Measurements from ENCODE around the gene DENND1A. TPM values are rescaled to one million over a fixed set of nuclear protein-coding genes. Genes with fewer than 3 reads are reported as not detected.

DENND1A gene
- polyA plus RNA-seq, 6 donors from 2014 or later: 4.0 to 9.5 (median 5.3) TPM

- Mint-ChIP-seq H3K4me3 (no peak overlapping the region), H3K27ac (no peak overlapping the region), H3K27me3 (no peaks in the 10 kb centered on the region), H3K9me3 (no peaks in the 10 kb centered on the region), H3K4me1 (peaks cover 0 to 4% (median 0%) of the 10 kb centered on the region in 3 donors), H3K36me3 (peaks cover 12 to 14% of the 10 kb centered on the region in 2 donors)
- ATAC-seq (ENCODE audit: low read depth in 2 of 2) (no peak), DNase-seq (no peak)
These were observed 416.4 kb downstream of the DENND1A start for GRCh38 chr9:123513554-123513953.

GRCh38 chr9:123511326-123512277 is 418.3 kb downstream of the DENND1A start:
- H3K9me3 Mint-ChIP-seq: no peaks in the 10 kb centered on the region
- no peak for ATAC-seq (ENCODE audit: low read depth in 2 of 2)
- H3K36me3 Mint-ChIP-seq: peaks cover 12 to 14% of the 10 kb centered on the region in 2 donors
- H3K4me1 Mint-ChIP-seq: peaks cover 0 to 4% (median 0%) of the 10 kb centered on the region in 3 donors
- no peak overlapping the region for H3K4me3 Mint-ChIP-seq
- DNase-seq: no peak
- H3K27ac Mint-ChIP-seq: peak overlapping the region in 2 of 6 donors; percentile 53 to 55
- H3K27me3 Mint-ChIP-seq: no peaks in the 10 kb centered on the region

GRCh38 chr9:123509646-123510045 is 420.3 kb downstream of the DENND1A start:
- Mint-ChIP-seq H3K4me3 (no peak overlapping the region), H3K9me3 (no peaks in the 10 kb centered on the region), H3K27ac (no peak overlapping the region), H3K36me3 (peaks cover 12 to 14% of the 10 kb centered on the region in 2 donors), H3K27me3 (no peaks in the 10 kb centered on the region), H3K4me1 (peaks cover 0 to 4% (median 0%) of the 10 kb centered on the region in 3 donors)
- DNase-seq (no peak), ATAC-seq (ENCODE audit: low read depth in 2 of 2) (no peak)

DNA sequence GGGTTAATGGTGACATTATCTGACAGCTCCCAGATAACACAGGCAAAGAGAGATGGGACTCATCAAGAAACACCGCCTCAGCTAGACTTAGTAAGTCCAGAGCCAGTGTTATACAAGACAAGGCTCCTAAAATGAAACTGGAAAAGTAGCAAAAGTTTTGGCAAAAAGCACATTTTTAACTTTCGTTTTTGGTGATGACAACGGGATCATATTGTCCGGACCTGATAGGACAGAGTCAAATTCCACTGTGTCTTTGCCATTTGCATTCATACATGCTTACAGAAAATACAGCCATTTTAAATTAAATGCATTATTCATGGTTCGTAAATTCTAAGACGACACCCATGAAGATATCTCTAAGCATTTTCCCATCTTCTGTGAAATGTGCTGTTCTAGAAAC is 421.9 kb downstream of the DENND1A start:
- H3K36me3 Mint-ChIP-seq: peaks cover 12 to 25% of the 10 kb centered on the region in 2 donors
- no peaks in the 10 kb centered on the region for H3K27me3 Mint-ChIP-seq
- H3K9me3 Mint-ChIP-seq: no peaks in the 10 kb centered on the region
- H3K4me1 Mint-ChIP-seq: no peaks in the 10 kb centered on the region
- DNase-seq (no peak), ATAC-seq (ENCODE audit: low read depth in 2 of 2) (no peak)
- H3K4me3 Mint-ChIP-seq: no peak overlapping the region
- no peak overlapping the region for H3K27ac Mint-ChIP-seq

DNA sequence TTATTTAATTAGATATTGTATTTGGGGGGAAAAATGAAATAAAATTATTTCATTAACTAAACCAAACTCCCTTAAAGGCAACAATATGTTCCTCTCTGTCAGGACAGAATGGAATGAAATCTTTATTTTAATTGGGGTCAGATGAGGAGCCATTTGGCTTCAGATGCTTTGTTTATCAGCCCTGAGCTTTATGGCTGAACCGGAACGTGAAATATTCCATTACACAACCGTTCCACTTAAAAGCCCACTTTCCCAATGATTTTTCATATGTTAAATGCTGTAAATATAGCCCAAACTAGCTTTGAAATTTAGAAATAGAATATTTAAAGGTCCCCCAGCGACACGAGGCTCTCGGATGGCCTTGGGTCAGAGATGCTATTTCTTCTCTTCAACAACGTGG is 424.4 kb downstream of the DENND1A start:
- Mint-ChIP-seq H3K27me3 (no peaks in the 10 kb centered on the region), H3K4me3 (no peak overlapping the region), H3K36me3 (peaks cover 9 to 18% of the 10 kb centered on the region in 2 donors), H3K9me3 (no peaks in the 10 kb centered on the region), H3K27ac (no peak overlapping the region), H3K4me1 (no peaks in the 10 kb centered on the region)
- DNase-seq: no peak
- ATAC-seq (ENCODE audit: low read depth in 2 of 2): no peak

- no peak for DNase-seq
- no peak overlapping the region for H3K27ac Mint-ChIP-seq
- ATAC-seq (ENCODE audit: low read depth in 2 of 2): no peak
- H3K27me3 Mint-ChIP-seq: no peaks in the 10 kb centered on the region
- H3K4me1 Mint-ChIP-seq: no peaks in the 10 kb centered on the region
- peaks cover 4 to 10% of the 10 kb centered on the region in 2 donors for H3K36me3 Mint-ChIP-seq
- H3K9me3 Mint-ChIP-seq: no peaks in the 10 kb centered on the region
- H3K4me3 Mint-ChIP-seq: no peak overlapping the region
These were observed 429.6 kb downstream of the DENND1A start for GRCh38 chr9:123500336-123500735.

DNA sequence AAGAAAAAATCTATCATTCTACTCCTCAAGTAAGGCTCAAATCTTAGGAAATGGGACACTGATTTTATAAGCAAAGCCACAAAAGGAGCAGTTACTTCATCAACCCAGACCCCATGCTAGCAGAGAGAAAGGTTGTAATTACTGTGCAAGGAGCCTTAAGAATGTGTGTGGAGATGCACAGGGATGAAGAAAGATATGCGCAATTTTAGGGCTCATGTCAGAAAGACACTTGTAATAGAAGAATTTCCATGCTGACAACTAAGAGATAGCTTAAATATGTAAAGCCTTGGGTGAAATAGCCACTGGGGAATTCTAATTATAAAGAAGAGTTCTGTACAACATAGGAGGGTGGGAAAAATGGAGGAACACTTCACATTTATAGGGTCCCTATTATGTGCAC is 432.1 kb downstream of the DENND1A start:
- Mint-ChIP-seq H3K4me3 (no peak overlapping the region), H3K9me3 (no peaks in the 10 kb centered on the region), H3K27me3 (no peaks in the 10 kb centered on the region), H3K36me3 (peaks cover 0 to 4% of the 10 kb centered on the region in 2 donors), H3K4me1 (no peaks in the 10 kb centered on the region), H3K27ac (peak overlapping the region in 1 of 6 donors; percentile 46)
- ATAC-seq (ENCODE audit: low read depth in 2 of 2) (no peak), DNase-seq (no peak)

DNA sequence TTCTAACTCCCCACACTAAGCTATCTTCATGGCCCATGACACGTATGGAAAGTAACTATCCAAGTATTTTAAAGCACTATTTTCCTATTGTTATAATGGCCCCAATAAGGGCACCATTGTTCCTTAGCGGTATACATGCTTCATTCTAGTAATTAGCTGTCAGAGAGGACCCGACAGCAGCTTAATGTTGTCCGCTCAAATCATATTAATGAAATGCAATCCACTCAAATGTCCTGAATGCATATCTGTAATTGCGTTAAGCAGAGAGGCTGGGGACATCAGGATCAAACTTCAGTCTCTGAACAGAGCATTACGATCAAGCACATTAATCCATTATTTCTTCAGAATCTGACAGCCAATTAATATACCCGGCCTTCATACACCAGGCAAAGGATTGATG is 434.2 kb downstream of the DENND1A start:
- no peak for ATAC-seq (ENCODE audit: low read depth in 2 of 2)
- no peaks in the 10 kb centered on the region for H3K4me1 Mint-ChIP-seq
- DNase-seq: no peak
- no peaks in the 10 kb centered on the region for H3K36me3 Mint-ChIP-seq
- H3K4me3 Mint-ChIP-seq: no peak overlapping the region
- no peaks in the 10 kb centered on the region for H3K9me3 Mint-ChIP-seq
- H3K27me3 Mint-ChIP-seq: no peaks in the 10 kb centered on the region
- H3K27ac Mint-ChIP-seq: no peak overlapping the region

DNA sequence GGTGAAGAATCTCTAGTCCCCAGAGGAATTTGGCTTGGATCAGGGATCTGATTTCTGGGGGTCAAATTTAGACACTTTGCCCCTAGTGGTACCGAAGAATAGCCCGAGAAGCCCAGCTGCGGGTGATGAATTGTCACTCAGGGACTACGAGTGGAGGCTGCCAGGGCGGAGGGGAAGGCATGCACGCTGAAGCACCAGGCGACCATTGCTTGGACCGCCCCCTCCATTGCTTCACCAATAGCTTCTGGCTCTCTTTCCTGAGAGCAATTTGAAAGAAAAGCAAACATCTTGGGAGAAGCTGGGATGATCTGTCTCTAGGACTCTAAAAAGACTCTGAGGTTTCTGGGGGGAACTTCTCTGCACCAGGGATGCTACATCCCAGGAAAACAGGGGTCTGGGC is 436.3 kb downstream of the DENND1A start:
- H3K9me3 Mint-ChIP-seq: no peaks in the 10 kb centered on the region
- H3K4me1 Mint-ChIP-seq: peaks cover 0 to 3% (median 0%) of the 10 kb centered on the region in 3 donors
- H3K27me3 Mint-ChIP-seq: no peaks in the 10 kb centered on the region
- ATAC-seq (ENCODE audit: low read depth in 2 of 2) (no peak), DNase-seq (no peak)
- no peak overlapping the region for H3K27ac Mint-ChIP-seq
- H3K36me3 Mint-ChIP-seq: no peaks in the 10 kb centered on the region
- H3K4me3 Mint-ChIP-seq: no peak overlapping the region

DNA sequence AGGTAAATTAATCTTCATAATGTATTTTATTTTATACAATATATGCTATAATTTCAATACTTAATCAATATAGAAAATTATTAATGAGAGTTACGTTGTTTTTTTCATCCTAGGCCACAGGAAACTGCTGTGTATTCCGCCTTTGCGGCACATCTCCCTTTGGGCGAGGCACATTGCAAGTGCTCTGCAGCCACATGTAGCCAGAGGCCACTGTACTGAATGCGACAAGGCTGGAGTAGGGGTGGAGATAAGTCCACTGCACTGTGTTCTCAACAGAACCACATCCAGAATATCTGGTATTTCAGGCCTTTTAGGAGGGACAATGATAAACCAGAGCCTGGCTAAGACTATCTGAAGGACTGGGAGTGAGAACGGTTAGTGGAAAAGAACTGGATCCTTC is 439.2 kb downstream of the DENND1A start:
- no peak overlapping the region for H3K4me3 Mint-ChIP-seq
- H3K9me3 Mint-ChIP-seq: no peaks in the 10 kb centered on the region
- H3K36me3 Mint-ChIP-seq: no peaks in the 10 kb centered on the region
- no peak for ATAC-seq (ENCODE audit: low read depth in 2 of 2)
- DNase-seq: no peak
- peaks cover 0 to 3% (median 0%) of the 10 kb centered on the region in 3 donors for H3K4me1 Mint-ChIP-seq
- H3K27ac Mint-ChIP-seq: peak overlapping the region in 1 of 6 donors; percentile 20
- no peaks in the 10 kb centered on the region for H3K27me3 Mint-ChIP-seq

DNA sequence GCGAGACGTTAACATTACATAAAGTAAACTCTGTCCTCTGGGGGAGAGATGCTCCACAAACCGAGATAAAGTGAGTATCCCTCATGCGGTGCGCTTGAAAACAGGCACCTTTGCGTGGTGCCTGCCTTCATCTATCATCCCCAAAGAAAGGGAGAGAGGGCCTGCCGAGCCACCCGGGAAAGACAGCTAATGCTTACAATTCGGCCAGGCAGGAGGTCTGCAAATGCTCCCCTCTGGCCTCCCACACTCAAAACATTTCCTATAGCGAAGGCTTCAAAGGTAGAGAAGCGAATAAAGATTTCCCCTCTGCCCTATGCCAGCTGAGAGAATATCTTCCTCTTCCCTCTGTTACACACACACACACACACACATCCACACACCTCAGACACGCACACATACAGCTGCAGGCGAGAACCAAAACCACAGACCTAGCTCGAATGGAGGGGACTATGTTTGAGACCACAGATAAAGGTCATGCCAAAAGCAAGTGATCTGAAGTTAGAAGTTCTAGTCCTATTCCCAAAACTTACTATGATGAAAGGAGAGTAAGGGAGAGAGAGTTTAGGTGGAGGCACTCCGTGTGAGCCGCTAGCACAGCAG is 441.1 kb downstream of the DENND1A start:
- H3K9me3 Mint-ChIP-seq: no peaks in the 10 kb centered on the region
- no peaks in the 10 kb centered on the region for H3K36me3 Mint-ChIP-seq
- ATAC-seq (ENCODE audit: low read depth in 2 of 2) (no peak), DNase-seq (no peak)
- H3K4me1 Mint-ChIP-seq: peaks cover 0 to 3% (median 0%) of the 10 kb centered on the region in 3 donors
- peak overlapping the region in 1 of 6 donors; percentile 39 for H3K27ac Mint-ChIP-seq
- H3K27me3 Mint-ChIP-seq: no peaks in the 10 kb centered on the region
- no peak overlapping the region for H3K4me3 Mint-ChIP-seq

- ATAC-seq (ENCODE audit: low read depth in 2 of 2) (no peak), DNase-seq (no peak)
- Mint-ChIP-seq H3K4me1 (peaks cover 0 to 3% (median 0%) of the 10 kb centered on the region in 3 donors), H3K9me3 (no peaks in the 10 kb centered on the region), H3K27ac (peak overlapping the region in 1 of 6 donors; percentile 39), H3K36me3 (no peaks in the 10 kb centered on the region), H3K27me3 (no peaks in the 10 kb centered on the region), H3K4me3 (no peak overlapping the region)
These were observed 441.9 kb downstream of the DENND1A start for GRCh38 chr9:123487944-123488548.

DNA sequence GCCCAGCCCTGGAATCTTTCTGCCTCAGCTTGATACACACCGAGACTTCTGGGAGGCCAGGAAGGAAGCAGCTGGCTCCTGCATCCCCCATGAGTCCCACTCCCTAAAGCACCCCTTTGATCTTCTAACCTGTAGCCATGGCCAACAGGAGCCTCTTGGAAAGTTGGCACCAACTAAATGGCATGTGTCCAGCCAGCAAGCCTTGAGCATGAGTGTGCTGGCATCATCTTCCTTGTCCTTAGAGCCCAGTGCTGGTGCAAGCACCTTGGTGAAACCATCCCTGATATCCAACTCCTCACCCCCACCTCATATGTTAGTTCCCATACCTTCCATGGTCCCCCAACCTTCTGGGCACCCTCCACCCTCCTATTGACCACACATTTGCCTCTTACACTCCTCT is 443.5 kb downstream of the DENND1A start:
- no peak for DNase-seq
- Mint-ChIP-seq H3K27ac (no peak overlapping the region), H3K4me3 (no peak overlapping the region), H3K36me3 (no peaks in the 10 kb centered on the region), H3K4me1 (peaks cover 0 to 3% (median 0%) of the 10 kb centered on the region in 3 donors), H3K27me3 (no peaks in the 10 kb centered on the region), H3K9me3 (peaks cover 0 to 2% (median 0%) of the 10 kb centered on the region in 7 donors)
- ATAC-seq (ENCODE audit: low read depth in 2 of 2): no peak

Measured in naive B cell (primary cell).